Endothelial cell of umbilical vein (primary cell): ENCODE results near the gene MAST4. TPM values are rescaled to one million over a fixed set of nuclear protein-coding genes. Genes with fewer than 3 reads are reported as not detected.

Experiments used
- BruUV-seq: library from RNA; stranded (reverse); fragments of 400-500 nt; replicated peaks from 2 replicates; lab custom pipeline; 2021; lab: Mats Ljungman, UMichigan
- CTCF ChIA-PET: fragments of 300-600, 350-600 bp; sonication (Branson Sonifier 250); formaldehyde crosslinking; loops from one replicate; lab custom pipeline; 2021; ENCODE audit warnings: antibody characterized with exemption, inconsistent platforms; lab: Charles Lee
- POLR2A ChIA-PET: fragments of 300-600, 350-600 bp; sonication (Branson Sonifier 250); formaldehyde crosslinking; loops from one replicate; lab custom pipeline; 2021; ENCODE audit warnings: antibody characterized with exemption, inconsistent platforms; lab: Charles Lee
- DNase-seq: peaks from one replicate; pipeline ENCODE4 v3.0.0-alpha.2; 2011; ENCODE audit warnings: low read depth, low spot score
- FAIRE-seq: peaks from 2 replicates; lab custom pipeline; 2011; peaks lifted over from hg19 to GRCh38; lab: Jason Lieb, UNC
- H2AFZ ChIP-seq: 2 replicates; pipeline ENCODE4 v1.6.0; 2012; ENCODE audit warnings: low read depth, low read length, control low read depth, inconsistent platforms
- H3K27ac ChIP-seq: 2 replicates; pipeline ENCODE4 v1.5.1; 2011; ENCODE audit warnings: low read depth, mild to moderate bottlenecking, control low read depth, low read length, moderate library complexity; ENCODE audit not compliant: insufficient read depth
- H3K27me3 ChIP-seq, 2 experiments: 2 replicates each; pipeline versions ENCODE4 v1.6.0 to v1.6.1; 2011; ENCODE audit warnings: low read length in 2 of 2, mixed read lengths in 1 of 2; ENCODE audit not compliant: control insufficient read depth in 2 of 2, insufficient read depth in 2 of 2
- H3K36me3 ChIP-seq, 2 experiments: 2 replicates in 1 of 2; 3 replicates in 1 of 2; pipeline ENCODE4 v1.5.1; 2011; ENCODE audit warnings: low read length in 2 of 2, mild to moderate bottlenecking in 1 of 2, moderate library complexity in 1 of 2; ENCODE audit not compliant: control insufficient read depth in 2 of 2, insufficient read depth in 2 of 2; ENCODE audit errors: extremely low read depth in 1 of 2
- H3K4me1 ChIP-seq: 3 replicates; pipeline ENCODE4 v1.5.1; 2011; ENCODE audit warnings: mild to moderate bottlenecking, low read length; ENCODE audit not compliant: control insufficient read depth, insufficient read depth; ENCODE audit errors: extremely low read depth
- H3K4me2 ChIP-seq: 2 replicates; pipeline ENCODE4 v1.6.1; 2011; ENCODE audit warnings: low read length, control low read depth, mixed read lengths; ENCODE audit not compliant: insufficient read depth
- H3K4me3 ChIP-seq, 3 experiments: fragments of 200-600 bp in 1 of 3; sonication (generic), shearing (Covaris generic) in 1 of 3; replicated peaks in 1 of 3; 2 replicates each; pipeline ENCODE4 v1.5.1; 2011 to 2016; ENCODE audit warnings: control low read depth in 3 of 3, low read length in 3 of 3, mild to moderate bottlenecking in 2 of 3, inconsistent platforms in 1 of 3, low read depth in 1 of 3, moderate library complexity in 1 of 3; ENCODE audit not compliant: insufficient read depth in 1 of 3
- H3K79me2 ChIP-seq: 2 replicates; pipeline ENCODE4 v1.6.0; 2012; ENCODE audit warnings: low read length, inconsistent platforms; ENCODE audit not compliant: control insufficient read depth, insufficient read depth
- H3K9ac ChIP-seq: replicated peaks from 2 replicates; pipeline ENCODE3; 2011; ENCODE audit warnings: low read length, control low read depth; ENCODE audit not compliant: insufficient read depth; ENCODE audit errors: extremely low read depth
- H3K9me1 ChIP-seq: replicated peaks from 3 replicates; pipeline ENCODE4 v1.6.0; 2011; ENCODE audit warnings: mild to moderate bottlenecking, low read length; ENCODE audit not compliant: control insufficient read depth, insufficient read depth; ENCODE audit errors: extremely low read depth
- H3K9me3 ChIP-seq: replicated peaks from 2 replicates; pipeline ENCODE4 v1.5.1; 2012; ENCODE audit warnings: low read length, inconsistent platforms; ENCODE audit not compliant: control insufficient read depth, insufficient read depth
- H4K20me1 ChIP-seq: replicated peaks from 2 replicates; pipeline ENCODE3; 2011; ENCODE audit warnings: mild to moderate bottlenecking, low read length; ENCODE audit not compliant: control insufficient read depth, insufficient read depth; ENCODE audit errors: extremely low read depth
- CTCF ChIP-seq, 2 donors: IDR thresholded peaks; 1 replicate in 1 of 2; 2 replicates in 1 of 2; pipeline ENCODE4 v1.5.1; 2011; ENCODE audit warnings: low read length in 2 of 2, mild to moderate bottlenecking in 2 of 2, moderate library complexity in 2 of 2, control low read depth in 1 of 2, inconsistent platforms in 1 of 2, low read depth in 1 of 2; ENCODE audit not compliant: insufficient read depth in 1 of 2; ENCODE audit errors: extremely low read depth in 1 of 2
- EZH2 ChIP-seq: IDR thresholded peaks from 2 replicates; pipeline ENCODE4 v1.6.1; 2012; ENCODE audit warnings: borderline replicate concordance, low read depth, mild to moderate bottlenecking, moderate library complexity, low read length, inconsistent platforms; ENCODE audit not compliant: severe bottlenecking
- FOS ChIP-seq: IDR thresholded peaks from 2 replicates; pipeline ENCODE4 v1.6.1; 2011; ENCODE audit warnings: mild to moderate bottlenecking, low read length, moderate library complexity, borderline replicate concordance; ENCODE audit not compliant: insufficient read depth
- GATA2 ChIP-seq: IDR thresholded peaks from 2 replicates; pipeline ENCODE4 v1.7.0; 2011; ENCODE audit warnings: low read depth, mild to moderate bottlenecking, moderate library complexity, mixed read lengths, low read length; ENCODE audit not compliant: insufficient read length, insufficient read depth
- JUN ChIP-seq: IDR thresholded peaks from 2 replicates; pipeline ENCODE4 v1.6.1; 2011; ENCODE audit warnings: borderline replicate concordance, low read depth; ENCODE audit not compliant: insufficient read length, insufficient read depth
- MAX ChIP-seq: IDR thresholded peaks from 2 replicates; pipeline ENCODE4 v1.6.1; 2011; ENCODE audit not compliant: insufficient read depth, insufficient read length
- MYC ChIP-seq: IDR thresholded peaks from one replicate; pipeline ENCODE4 v1.6.1; 2011; ENCODE audit warnings: mild to moderate bottlenecking, low read depth, low read length
- POLR2A ChIP-seq: IDR thresholded peaks from 2 replicates; pipeline ENCODE4 v1.6.1; 2012; ENCODE audit warnings: low read depth, mild to moderate bottlenecking, control low read depth, low read length
- POLR2AphosphoS5 ChIP-seq: IDR thresholded peaks from 2 replicates; pipeline ENCODE4 v1.6.1; 2012; ENCODE audit warnings: low read depth, mild to moderate bottlenecking, control low read depth, low read length, moderate library complexity; ENCODE audit not compliant: insufficient read depth
- dilution Hi-C: fragments of 300-500 bp; cut with MboI; formaldehyde crosslinking; loops from one replicate; pipeline ENCODE4 v1.15.0; 2019; ENCODE audit warnings: low sequenced_read_pairs; ENCODE audit not compliant: extremely low pct_ligation_motif_present
- intact Hi-C: fragments of 100-400 bp; cut with micrococcal nuclease; formaldehyde crosslinking; loops from one replicate; pipeline ENCODE4 v1.10.0; 2022
- polyA plus RNA-seq, 4 experiments: library from polyadenylated mRNA; depleted of rRNA in 3 of 4; stranded (reverse) in 3 of 4; unstranded in 1 of 4; fragments of >200 nt; gene quantifications; 2 replicates each; pipeline versions ENCODE4 v1.2.1 to v1.2.3, GENCODE V29; 2011 to 2012; ENCODE audit warnings: missing spikeins in 1 of 4
- total RNA-seq: library from RNA; stranded (reverse); gene quantifications from 2 replicates; pipeline ENCODE4 v1.2.3, GENCODE V29; 2021

MAST4 gene
- total and polyA plus RNA-seq, 2 donors (not counting 3 experiments of a cell fraction or from before 2014, with no cell fraction given): 40.2 to 116 TPM

GRCh38 chr5:66989286-66989685 lies 393.1 kb downstream of the MAST4 start:
- Histone ChIP-seq H3K9ac (no peak overlapping the region), H3K36me3 (no peaks in the 10 kb centered on the region), H3K4me2 (no peak overlapping the region), H3K27ac (no peak overlapping the region), H2AFZ (no peak overlapping the region), H3K4me1 (no peaks in the 10 kb centered on the region), H3K79me2 (no peaks in the 10 kb centered on the region), H3K27me3 (no peaks in the 10 kb centered on the region), H3K9me3 (no peaks in the 10 kb centered on the region), H3K4me3 (no peak overlapping the region), H4K20me1 (no peaks in the 10 kb centered on the region), H3K9me1 (no peaks in the 10 kb centered on the region)
- CTCF ChIA-PET: interaction anchor here (0.5 to 4.3 kb wide), 3 partner anchors 11 to 1258 kb away, joined by 3 to 21 read pairs (median 4); no protein-coding TSS in a partner anchor
- POLR2A ChIA-PET: no interaction called here
- no TSS peak for BruUV-seq
- dilution Hi-C loops: no loop called here
- TF ChIP-seq JUN: no peak
- TF ChIP-seq POLR2AphosphoS5: no peak
- TF ChIP-seq POLR2A: no peak
- TF ChIP-seq MAX: no peak
- TF ChIP-seq EZH2: no peak
- TF ChIP-seq GATA2: no peak
- TF ChIP-seq CTCF (IDR thresholded peaks at IDR 0.05; ENCODE audit: extremely low read depth in 1 of 2, insufficient read depth in 1 of 2, low read depth in 1 of 2, low read length in 2 of 2): no peak
- TF ChIP-seq FOS: no peak
- TF ChIP-seq MYC: no peak
- DNase-seq (no peak), FAIRE-seq (peak; percentile 21)
- intact Hi-C loops: loop anchor here (2.0 to 5.0 kb wide), 3 partner anchors 70 to 182 kb away; no protein-coding TSS in a partner anchor
